HG03064 (cell line): ENCODE data around the gene LRRK2.
A peak's percentile ranks its signal among the peaks of the same experiment; 100 is the strongest.
"Not testable (repeated sequence)": the region's sequence is repeated elsewhere in the genome, so short reads cannot be mapped to it uniquely, and the experiment has no call there.

Source experiments
- ATAC-seq: cut with Tn5 transposase; IDR thresholded peaks from one replicate; pipeline ENCODE4 v1.9.1; 2021; ENCODE audit warnings: low read depth; ENCODE audit not compliant: unreplicated experiment

LRRK2 gene

GRCh38 chr12:40211186-40211585 is 13.6 kb upstream of the LRRK2 start:
- ATAC-seq: not testable (repeated sequence)

- no peak for ATAC-seq
These were observed 12.2 kb upstream of the LRRK2 start for GRCh38 chr12:40212566-40212965.

GRCh38 chr12:40215982-40216381 is 8.8 kb upstream of the LRRK2 start:
- ATAC-seq: no peak

- ATAC-seq: no peak
These were observed 8.1 kb upstream of the LRRK2 start for GRCh38 chr12:40216516-40217288.

GRCh38 chr12:40219760-40220159 is 5.0 kb upstream of the LRRK2 start:
- no peak for ATAC-seq

GRCh38 chr12:40222247-40222646 is 2.5 kb upstream of the LRRK2 start:
- no peak for ATAC-seq

GRCh38 chr12:40223646-40224045 is 1.2 kb upstream of the LRRK2 start:
- no peak for ATAC-seq

- ATAC-seq: no peak
These were observed 663 bp downstream of the LRRK2 start for GRCh38 chr12:40225337-40225983.

GRCh38 chr12:40225984-40226602 is 1.3 kb downstream of the LRRK2 start:
- ATAC-seq: peak; percentile 77

- ATAC-seq: peak; percentile 22
These were observed 1.9 kb downstream of the LRRK2 start for GRCh38 chr12:40226705-40227104.

GRCh38 chr12:40227447-40227846 is 2.6 kb downstream of the LRRK2 start:
- ATAC-seq: no peak

GRCh38 chr12:40228727-40229126 is 3.9 kb downstream of the LRRK2 start:
- ATAC-seq: no peak

GRCh38 chr12:40229690-40230651 is 5.2 kb downstream of the LRRK2 start:
- ATAC-seq: no peak

- ATAC-seq: peak; percentile 59
These were observed 7.8 kb downstream of the LRRK2 start for GRCh38 chr12:40232602-40233001.

- no peak for ATAC-seq
These were observed 9.1 kb downstream of the LRRK2 start for GRCh38 chr12:40233741-40234367.

GRCh38 chr12:40236357-40236850 is 11.6 kb downstream of the LRRK2 start:
- ATAC-seq: no peak

- no peak for ATAC-seq
These were observed 13.6 kb downstream of the LRRK2 start for GRCh38 chr12:40238266-40238902.

GRCh38 chr12:40238979-40239378 is 14.2 kb downstream of the LRRK2 start:
- ATAC-seq: no peak

- ATAC-seq: no peak
These were observed 16.0 kb downstream of the LRRK2 start for GRCh38 chr12:40240779-40241178.
